Activated CD4-positive, alpha-beta T cell treated with anti-CD3 and anti-CD28 coated beads, Interleukin-10, Interleukin-2, amounts not matched to agents 100 ng/mL and 50 ng/mL, durations not matched to agents 16 hours and 8 hours (primary cell): ENCODE measurements around the gene TNFRSF21.
"Not testable (repeated sequence)": the region's sequence is repeated elsewhere in the genome, so short reads cannot be mapped to it uniquely, and the experiment has no call there.

Experiments used
- DNase-seq: peaks from one replicate; pipeline ENCODE4 v3.0.0-alpha.2; 2020

The TNFRSF21 gene

GRCh38 chr6:47309291-47310130, at the start of gene TNFRSF21:
Gene TNFRSF21, minus strand, starts transcription at chr6:47309905. Its CDS starts 394 bp downstream, at chr6:47309511.
- peak; percentile 89 for DNase-seq

- DNase-seq = no peak
These were observed 48.9 kb upstream of the TNFRSF21 start for GRCh38 chr6:47358440-47359225.

DNA sequence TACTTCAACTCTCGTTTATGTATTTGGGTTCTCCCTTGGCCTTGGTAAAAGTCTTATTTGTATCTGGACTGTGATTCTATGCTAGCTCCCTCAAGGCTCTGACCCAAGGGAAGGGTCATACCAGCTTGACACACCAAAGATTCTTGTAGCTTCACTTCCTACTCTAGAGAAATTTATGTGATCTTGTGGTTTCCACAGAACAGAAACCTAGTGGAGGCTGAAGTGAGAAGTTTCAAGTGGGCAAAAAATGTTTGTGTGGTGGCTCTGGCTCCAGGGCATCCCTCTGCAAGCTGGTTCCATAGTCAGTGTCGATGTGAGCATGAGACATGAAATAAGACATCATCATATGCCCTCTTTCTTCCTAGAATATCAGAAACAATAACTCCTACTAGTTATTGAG, 48.1 kb upstream of the TNFRSF21 start:
- DNase-seq = no peak

- DNase-seq = no peak
These were observed 45.8 kb upstream of the TNFRSF21 start for GRCh38 chr6:47355496-47355895.

GRCh38 chr6:47353871-47354270, 44.2 kb upstream of the TNFRSF21 start:
- DNase-seq = no peak

DNA sequence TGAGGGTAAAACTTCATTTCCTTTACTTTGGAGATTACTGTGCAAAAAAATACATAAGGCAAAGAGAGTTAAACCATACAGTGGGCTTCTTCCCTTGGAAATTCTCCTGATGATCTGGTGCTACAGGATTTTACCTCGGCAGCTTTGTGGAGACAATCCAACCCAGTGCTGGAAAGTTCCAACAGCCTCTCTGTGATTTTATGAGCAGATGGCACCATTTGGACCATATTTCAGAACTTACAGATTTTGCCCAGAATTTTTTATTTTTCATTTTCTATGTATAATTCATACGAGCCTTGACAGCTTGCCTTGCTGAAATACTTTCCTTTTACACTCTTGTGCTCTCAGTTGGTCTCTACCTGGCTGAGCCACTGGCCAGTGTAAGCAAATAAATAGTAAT, 43.3 kb upstream of the TNFRSF21 start:
- no peak for DNase-seq

DNA sequence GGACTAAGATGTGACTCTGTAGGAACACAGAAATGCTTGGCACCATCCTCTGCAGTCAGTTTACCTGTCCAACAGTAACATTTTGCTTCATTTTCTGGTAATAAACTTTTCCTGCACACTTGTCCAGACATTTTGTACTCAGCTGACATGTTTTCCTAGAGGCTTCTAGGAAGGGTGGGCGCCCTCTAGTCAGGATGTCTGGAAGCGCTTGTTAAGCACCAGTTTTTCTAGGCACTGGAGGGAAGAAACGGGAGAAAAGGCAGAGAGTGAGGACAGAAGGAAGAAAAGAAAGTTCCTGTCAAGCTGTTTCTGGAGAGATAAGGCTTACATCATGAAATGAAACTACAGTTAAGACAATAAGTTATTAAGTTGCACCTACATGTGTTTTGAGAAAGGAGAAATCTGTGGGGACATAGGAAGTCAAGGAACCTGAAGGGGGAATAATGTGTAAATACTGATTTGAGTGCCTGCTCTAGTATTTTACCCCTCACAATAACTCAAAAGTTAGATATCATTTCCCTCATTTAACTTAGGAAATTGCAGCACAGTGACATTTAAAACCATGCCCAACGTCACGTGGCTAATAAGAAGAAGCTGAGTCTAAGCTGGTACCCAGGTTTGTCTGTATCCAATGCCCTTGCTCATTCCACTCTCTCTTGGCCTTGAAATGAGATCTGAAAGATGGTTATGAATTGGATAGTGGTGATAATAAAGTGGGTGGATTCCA, 42.7 kb upstream of the TNFRSF21 start:
- no peak for DNase-seq

DNA sequence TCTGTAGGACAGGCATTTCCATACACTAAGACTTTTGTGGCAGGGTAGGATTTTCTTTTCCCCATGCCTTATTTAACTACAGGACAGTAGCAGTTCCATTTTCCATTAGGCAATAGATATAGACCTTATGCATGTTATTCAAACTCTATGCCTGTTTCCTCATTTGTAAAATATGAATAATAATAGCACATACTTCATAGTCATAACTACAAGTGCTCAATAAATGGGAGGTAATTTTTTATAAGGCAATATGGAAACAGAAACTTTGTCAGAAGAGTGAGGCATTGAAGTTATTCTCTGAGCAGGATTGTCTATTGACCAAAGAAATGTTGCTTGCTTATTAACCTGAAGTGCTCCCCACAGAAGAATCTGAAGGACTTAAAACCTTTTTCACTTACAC, 41.9 kb upstream of the TNFRSF21 start:
- no peak for DNase-seq

DNA sequence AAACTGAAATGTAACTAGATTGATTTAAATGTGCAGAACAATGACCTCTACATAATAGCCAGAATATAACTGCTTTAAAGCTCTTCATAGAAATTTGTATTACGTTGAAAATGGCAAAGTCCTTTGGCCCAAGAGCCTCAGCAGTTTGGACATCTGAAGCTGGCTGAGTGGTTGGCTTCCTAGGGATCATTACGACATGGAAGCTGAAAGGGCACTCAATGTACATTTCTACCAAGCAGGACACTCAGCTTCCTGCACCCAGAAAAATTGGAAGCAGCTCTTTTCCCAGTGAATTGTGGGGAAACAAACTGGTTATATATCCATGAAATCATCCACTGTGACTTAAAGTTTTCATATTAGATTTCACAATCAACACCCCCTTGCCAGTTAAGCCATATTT, 40.2 kb upstream of the TNFRSF21 start:
- DNase-seq = no peak

DNA sequence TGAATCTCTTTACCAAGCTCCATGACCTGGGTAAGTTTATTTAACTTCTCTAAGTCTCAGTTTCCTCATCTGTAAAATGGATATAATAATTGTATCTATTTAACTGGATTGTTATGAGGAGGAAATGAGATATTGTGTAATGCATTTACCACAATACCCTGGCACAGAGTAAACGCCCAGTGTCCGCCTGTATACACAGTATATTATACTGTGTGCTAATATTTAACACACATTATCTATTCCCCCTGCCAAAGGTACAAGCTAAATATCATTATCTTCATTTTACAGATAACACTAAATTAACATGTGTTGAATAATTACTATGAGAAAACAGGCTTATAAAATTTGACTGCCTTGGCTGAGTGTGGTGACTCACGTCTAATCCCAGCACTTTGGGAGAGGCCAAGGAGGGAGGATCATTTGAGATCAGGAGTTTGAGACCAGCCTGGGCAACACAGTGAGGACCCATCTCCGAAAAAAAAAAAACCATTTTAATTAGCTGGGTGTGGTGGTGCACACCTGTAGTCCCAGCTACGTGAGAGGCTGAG, 38.7 kb upstream of the TNFRSF21 start:
- DNase-seq = no peak

GRCh38 chr6:47345761-47346160, 36.1 kb upstream of the TNFRSF21 start:
- no peak for DNase-seq

DNA sequence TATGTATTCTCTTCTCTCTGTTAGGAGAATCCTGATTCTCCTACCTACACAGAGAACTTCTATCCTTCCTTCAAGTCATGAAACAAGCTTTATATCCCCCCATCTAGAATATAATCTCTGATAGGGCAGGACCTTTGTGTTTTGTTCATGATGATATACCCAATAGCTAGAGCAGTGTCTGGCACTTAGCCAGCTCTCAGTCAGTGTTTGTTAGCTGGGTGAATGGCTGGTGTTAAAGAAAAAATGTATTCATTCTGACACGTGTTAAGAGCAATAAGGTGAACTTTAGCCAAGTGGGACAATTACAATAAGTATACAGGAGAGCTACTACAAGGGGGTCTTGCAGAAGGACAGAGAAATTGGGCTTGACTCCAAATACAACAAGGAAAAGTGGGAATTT, 34.3 kb upstream of the TNFRSF21 start:
- no peak for DNase-seq

GRCh38 chr6:47343600-47343999, 33.9 kb upstream of the TNFRSF21 start:
- DNase-seq = no peak

DNA sequence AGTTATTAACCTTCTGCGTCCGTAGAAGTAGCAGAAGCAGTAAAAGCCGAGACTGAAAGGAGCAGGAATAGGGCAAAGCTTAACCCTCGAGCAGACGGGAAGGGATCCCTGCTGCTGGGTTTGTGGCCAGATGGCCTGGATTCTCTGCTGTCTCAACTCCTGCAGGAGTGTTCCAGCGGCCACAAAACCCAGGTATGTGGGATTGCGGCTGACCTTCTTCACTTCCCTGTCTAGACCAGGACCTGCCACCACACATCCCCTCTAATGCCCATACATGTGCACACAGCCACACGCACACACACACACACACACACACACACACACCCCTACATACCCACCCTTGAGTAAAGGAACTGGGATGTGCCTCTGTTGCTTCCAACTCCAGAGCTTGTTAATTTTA, 33.1 kb upstream of the TNFRSF21 start:
- DNase-seq = no peak

DNA sequence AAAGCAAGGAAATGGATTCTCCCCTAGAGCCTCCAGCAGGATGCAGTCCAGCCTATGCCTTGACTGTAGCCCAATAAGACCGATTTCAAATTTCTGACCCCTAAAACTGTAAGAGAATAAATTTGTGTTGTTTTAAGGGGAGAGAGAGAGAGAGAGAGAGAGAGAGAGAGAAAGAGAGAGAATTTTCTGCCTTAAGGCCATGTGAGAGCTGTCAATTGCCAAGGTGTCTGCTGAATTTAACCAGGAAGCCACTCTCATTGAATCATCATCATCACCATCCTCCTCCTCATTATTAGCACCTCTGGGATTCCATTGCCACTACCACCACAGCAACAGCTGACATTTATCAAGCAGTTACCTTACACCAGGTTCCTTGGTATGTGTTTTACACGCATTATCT, 27.8 kb upstream of the TNFRSF21 start:
- no peak for DNase-seq

DNA sequence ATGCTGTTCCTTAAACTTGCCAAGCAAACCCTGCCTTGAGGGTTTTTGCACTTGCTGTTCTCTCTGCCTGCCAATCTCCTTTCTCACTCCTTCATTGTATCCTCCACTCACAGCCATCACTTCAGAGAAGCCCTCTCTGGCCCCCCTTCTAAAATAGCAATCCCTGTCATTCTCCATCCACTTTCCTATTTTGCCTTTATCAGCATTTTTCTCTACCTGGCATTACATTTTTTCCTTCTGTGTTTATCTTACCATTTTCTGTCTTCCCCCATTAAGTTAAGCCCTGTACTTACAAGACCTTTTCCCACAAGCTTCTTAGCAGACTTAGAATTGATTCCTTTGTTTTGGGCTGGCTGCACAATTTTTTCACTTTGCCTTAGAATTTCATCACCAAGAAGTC, 26.6 kb upstream of the TNFRSF21 start:
- no peak for DNase-seq

DNA sequence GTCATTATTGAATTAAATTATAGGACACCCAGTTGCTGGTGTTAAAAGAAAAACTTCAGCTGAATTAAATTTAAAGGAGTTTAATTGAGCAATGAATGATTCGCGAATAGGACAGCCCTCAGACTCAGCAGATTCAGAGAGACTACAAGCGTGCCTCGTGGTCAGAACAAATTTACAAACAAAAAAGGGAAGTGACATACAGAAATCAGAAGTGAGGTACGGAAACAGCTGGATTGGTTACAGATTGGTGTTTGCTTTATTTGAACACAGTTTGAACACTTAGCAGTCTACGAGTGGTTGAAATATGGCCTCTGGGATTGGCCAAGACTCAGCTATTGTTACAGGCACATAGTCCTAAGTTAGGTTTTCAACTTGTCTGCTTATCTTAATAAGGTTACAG, 25.8 kb upstream of the TNFRSF21 start:
- DNase-seq = no peak

- no peak for DNase-seq
These were observed 24.6 kb upstream of the TNFRSF21 start for GRCh38 chr6:47334334-47334733.

- not testable (repeated sequence) for DNase-seq
These were observed 18.9 kb upstream of the TNFRSF21 start for GRCh38 chr6:47328606-47329005.

- DNase-seq = not testable (repeated sequence)
These were observed 18.4 kb upstream of the TNFRSF21 start for GRCh38 chr6:47328139-47328538.

- DNase-seq = no peak
These were observed 14.2 kb upstream of the TNFRSF21 start for GRCh38 chr6:47323887-47324286.

- DNase-seq = no peak
These were observed 13.6 kb upstream of the TNFRSF21 start for GRCh38 chr6:47323321-47323720.

DNA sequence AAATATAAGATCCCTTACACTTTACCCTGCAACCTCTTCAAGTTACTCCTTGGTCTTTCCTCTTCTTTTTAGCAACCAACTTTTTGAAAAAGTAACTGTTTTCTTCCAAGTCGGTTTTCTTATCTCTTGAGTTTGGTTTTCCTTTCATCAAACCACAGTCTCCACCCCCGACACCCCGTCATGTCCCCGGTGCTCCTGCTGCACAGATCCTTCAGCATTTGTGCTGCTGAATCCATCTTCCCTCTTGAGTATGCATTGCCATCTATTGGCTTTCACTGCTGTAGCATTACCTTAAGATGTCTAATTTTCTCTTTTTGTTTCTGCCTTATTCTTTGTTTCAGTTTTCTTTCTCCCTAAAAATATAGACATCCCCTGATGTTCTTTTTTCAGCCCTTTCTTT, 11.9 kb upstream of the TNFRSF21 start:
- no peak for DNase-seq
